Endothelial cell of hepatic sinusoid (primary cell): ENCODE measurements around the gene TM2D3.

ENCODE experiments used
- in situ Hi-C: cut with HindIII; loops from 2 replicates; pipeline ENCODE4 v1.10.0; 2017; ENCODE audit warnings: low sequenced_read_pairs

Gene TM2D3

DNA sequence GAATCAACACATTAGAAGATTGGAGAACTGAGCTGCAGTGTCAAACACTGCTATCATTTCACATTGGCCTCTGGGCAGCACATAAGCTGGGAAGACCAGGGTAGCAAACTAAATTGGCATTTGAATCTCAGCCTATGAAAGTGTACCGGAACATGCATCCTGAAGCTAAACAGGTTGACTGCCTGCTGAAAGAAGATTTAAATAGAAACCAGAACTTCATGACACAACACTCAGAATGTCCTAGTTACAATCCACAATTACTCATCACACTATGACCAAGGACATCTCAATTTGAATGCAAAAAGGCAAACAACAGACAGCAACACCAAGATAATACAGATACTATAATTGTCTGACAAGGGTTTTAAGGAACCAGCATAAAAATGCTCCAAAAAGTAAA is 26.2 kb downstream of the TM2D3 start:
- in situ Hi-C loops = no loop called here

DNA sequence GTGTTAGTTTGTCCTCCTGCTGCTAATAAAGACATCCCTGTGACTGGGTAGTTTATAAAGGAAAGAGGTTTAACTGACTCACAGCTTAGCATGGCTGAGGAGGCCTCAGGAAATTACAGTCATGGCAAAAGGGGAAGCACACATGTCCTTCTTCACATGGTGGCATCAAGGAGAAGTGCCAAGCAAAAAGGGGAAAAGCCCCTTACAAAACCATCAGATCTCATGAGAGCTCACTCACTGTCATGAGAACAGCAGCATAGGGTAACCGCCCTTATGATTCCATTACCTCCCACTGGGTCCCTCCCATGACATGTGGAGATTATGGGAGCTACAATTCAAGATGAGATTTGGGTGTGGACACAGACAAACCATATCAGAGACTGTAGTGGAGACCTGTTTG is 27.0 kb downstream of the TM2D3 start:
- in situ Hi-C loops = no loop called here

DNA sequence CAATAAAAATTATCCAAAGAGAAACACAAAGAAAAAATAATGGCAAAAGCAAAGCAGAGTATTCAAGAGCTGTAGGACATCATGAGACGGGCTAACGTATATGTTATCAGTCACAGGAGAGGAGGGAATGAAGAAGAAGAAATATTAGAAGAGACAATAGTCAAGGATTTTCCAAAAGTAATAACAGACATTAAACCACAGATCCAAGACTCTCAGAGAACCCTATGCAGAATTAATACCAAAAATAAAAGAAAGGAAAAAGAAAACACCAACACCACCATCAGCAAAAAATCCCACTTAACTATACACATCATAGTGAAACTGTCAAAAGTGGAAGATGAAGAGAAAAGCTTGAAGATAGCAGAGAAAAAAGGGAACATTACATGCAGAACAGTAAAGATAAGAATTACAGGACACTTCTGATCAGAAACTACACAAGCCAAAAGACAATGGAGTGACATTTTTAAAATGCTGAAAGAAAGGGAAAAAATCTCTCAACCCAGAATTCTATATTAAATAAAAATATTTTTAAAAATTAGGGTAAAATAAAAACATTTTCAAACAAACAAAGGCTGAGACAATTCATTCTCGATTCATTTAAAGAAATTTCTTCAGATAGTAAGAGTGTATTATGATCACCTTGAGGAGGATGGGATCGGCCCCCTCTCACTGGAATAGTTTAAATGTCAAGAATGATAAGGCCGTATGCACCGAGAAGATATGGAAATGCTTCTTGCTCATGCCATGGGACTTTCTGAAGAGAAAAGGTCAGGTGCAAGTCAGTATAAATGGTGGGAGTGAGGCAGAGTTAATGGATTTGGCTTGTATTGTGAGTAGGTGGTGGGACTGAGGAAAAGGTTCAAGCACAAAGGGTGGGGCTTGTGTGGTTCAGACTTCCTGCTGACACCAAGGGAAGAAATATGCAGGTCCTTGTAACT is 28.5 kb downstream of the TM2D3 start:
- in situ Hi-C loops = no loop called here

DNA sequence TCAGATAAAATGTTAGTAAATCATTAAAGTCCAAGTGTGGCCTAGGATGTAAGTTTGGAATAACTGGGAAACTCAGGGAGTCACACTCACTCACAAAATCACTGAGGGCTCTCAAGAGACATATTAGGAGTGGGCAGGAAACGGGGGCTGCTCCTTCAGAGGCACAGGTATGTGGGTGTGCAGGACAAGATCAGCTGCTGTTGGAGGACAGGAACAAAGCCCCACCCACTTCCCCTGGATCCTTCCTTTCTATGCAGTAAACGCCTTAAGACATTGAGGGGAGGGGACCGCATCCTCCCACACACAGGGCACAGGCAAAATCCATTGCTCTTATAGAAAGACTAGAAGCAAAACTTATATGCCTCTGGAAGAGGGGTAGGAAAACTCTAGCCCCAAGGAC is 30.2 kb downstream of the TM2D3 start:
- in situ Hi-C loops = no loop called here

DNA sequence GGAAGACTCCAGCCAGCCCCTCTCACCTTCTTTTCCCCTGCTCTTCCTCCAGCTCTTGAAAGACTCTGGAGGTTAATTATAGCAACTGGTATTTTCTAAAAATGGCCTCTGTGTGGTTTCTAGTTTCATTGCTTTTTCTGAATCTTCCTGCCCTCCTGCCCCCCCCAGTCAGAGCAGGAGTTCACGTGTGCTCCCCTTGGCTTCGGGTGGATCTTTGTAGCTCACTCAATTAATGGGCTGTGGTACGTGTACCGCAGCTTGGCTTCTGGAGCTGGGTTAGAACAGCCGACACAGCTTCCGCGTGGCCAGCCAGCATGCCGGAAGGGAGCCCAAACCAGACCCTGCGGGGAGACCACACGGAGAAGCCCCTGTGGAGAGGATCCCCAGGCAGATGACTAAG is 31.5 kb downstream of the TM2D3 start:
- in situ Hi-C loops = no loop called here

DNA sequence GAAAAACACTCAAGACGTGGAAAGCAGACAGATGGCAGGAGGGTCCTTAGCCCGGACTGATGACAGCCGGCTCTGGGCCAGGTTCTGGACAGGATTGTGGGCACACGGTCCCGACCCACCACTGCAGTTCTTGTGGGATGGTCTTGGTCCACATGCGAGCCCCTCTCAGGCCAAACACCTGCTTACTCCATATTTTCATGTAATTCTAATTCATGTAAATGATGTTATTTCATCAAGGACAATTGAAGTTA is 32.6 kb downstream of the TM2D3 start:
- in situ Hi-C loops = no loop called here

DNA sequence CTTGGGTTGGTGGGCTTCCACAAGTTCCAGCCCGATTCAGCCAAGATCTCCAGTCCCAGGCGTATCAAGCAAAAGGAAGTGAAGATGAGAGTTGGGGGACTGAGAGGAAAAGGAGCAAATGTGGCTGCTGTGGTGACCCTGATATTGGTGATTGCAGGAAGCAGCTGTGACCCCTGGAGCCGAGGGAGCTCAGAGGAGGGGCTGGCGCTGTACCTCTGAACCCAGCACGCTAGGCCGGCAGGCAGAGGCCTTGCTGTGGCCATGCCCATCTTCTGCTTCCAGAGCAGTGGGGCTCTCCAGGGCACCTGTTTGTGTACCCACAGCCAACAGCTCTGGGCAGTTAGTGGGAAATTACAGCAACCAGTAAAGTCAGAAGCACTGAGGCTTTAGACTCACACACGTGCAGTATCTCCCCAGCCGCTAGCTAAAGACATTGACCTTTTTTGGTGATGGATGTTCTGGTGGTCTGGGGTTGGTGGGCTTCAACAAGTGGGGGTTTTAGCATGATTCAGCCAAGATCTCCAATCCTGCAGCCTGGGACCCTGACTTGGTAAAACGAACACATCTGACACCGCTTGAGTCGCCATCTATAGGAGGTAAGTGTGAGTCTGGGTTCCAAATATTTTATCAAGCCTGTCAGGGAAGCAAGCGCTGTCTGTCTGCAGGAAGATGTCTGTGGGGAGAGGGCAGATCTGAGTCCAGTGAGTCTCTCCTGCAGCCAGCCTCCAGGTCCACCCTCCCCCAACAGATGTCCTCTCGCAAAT is 33.1 kb downstream of the TM2D3 start:
- in situ Hi-C loops = no loop called here

DNA sequence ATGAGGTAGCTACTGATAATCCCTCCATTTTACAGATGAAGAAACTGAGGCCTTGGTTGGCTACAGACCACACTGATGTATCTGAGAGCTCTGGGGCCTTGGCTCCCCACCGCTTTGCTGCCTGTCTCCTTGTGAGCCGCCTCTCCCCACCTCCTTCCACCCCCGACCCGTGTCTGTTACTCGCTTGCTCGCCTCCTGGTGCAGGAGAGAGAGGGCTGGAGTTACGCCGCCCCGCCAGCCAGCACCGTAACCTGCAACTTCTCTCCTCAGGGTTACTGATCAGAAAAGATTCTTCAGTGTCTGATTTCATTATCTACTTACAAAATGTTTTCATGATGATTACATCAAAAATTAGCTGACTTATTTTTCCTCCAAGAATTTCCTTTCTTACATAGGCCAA is 34.1 kb downstream of the TM2D3 start:
- in situ Hi-C loops = no loop called here

DNA sequence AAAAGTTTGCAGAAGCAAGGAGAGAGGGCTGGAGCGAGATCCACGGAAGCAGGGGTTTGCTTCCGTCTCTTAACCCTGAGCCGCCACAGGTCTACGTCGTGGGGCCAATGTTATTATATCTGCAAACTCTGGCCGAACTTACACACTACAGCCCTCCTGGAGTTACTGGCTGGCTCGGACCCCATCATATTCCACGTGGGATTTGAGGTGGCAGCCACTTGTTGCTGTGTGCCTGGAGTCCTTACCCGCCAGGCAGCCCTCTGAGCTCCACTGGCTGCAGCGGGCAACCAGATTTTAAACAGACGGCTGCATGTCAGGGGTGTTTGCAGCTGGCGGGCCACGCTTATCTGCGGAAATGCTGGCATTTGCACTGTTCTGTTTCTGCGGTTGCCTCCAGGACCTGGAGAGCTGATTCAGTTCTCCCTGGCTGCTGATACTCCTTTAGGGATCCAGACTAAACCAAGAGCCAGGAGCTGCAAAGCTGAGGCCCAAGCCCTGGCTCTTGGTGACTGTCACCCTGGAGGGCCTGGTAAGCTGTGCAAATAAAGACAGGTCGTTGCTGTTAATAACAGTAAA is 34.7 kb downstream of the TM2D3 start:
- in situ Hi-C loops = no loop called here

DNA sequence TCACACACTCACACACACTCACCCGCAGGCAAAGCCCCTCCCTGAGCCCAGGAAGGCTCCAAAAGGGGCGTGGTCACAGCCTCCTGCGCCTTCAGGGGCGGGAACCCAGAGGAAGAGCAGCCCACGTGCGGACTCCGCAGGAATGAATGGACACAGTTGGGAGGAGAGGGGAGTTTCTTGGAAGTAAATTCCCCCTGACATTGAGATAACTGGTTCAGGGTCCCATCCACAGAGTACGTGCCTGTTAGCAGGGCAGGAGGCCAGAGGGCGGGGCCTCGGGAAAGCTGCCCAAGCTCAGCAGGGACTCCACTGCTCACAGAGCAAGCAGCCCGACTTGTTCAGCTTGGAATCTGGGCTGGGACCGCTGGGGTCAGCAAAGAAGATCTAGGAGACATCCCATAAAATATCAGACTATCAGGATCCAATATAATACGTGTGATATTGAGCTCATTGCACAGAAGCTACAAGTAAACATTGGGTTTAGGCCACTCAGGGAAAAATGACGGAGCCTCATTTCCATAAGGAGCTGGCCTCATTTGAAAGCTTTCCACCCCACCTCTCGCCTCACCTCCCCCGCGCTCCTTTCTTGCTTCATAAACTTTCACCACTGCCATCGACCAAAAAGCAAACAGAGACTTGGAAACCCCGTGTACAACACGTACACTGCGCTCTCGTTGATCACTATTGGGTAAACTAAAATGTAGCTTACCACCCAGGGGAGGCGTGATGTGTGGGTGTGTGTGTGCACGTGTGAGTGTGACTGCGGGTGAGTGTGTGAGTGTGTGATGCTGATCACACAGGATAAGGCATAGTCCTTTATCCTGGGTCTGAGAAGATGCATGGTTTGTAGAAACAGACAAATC is 36.0 kb downstream of the TM2D3 start:
- in situ Hi-C loops = no loop called here

DNA sequence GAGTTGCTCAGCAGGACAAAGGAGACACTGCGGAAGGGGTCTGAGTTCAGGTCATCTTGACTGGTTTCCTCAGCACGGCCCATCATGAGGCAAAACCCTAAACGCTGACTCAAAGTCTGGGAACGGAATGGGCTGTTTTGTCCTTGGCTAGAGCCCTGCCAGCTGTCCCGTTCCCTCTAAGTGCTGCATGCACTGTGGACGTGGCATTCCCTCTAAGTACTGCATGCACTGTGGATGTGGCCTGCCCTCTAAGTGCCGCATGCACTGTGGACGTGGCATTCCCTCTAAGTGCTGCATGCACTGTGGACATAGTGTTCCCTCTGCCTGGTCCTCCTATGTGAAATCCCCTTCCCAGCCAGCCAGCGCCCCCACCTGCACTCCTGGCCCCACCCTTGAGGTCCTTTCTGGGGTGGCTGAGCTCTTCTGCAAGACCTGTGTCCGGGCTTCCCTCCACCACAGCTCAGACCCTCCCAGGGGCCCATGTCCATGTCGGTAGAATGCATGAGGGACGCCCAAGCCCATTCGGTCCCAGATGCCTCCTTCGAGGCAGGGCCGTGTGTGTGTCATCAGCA is 36.7 kb downstream of the TM2D3 start:
- in situ Hi-C loops = no loop called here

DNA sequence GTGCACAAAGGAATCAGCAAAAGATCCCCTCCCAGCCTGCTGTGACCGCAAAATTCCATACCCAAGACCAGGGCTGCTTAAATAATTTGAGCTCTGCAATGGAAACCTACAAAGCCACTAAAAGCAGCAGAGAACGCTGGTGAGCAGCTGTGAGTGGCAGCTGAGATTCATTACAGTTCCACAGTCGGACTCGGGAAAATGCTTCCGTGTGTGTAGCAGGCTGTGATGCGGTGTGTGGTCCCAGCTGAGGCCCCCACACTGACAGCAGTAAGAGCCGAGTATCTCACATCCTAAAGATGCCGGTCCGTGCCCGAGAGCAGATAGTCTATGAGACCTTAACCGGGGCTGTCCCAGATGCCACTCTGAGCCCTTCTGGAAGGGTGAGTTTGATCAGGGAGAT is 37.4 kb downstream of the TM2D3 start:
- in situ Hi-C loops = no loop called here

DNA sequence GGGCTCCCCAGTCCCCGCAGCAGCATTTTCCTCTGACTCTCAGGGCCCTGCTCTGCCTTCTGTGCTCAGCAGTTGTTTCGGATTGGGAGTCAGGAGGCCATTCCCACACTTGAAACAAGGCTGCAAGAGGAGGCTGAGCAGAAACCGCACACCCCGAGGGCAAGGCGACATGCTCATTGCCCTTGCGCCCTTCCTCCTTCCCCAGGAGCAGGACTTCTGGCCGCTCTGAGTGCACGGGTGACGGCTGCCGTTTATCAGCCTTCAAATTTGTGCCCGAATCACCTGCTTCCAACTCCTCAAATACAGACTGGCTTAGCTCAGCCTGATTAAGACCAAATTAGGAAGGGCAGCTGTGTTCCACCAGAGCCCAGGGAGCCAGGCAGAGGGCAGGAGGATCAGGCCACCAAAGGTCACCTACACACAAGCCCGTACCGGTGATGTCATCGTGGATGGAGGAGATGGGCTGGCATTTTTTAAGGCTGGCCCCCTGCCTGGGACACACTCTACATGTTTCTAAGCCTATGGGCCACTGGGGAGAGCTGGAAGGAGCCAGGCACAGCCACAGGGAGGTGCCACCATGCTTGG is 38.1 kb downstream of the TM2D3 start:
- in situ Hi-C loops = no loop called here

DNA sequence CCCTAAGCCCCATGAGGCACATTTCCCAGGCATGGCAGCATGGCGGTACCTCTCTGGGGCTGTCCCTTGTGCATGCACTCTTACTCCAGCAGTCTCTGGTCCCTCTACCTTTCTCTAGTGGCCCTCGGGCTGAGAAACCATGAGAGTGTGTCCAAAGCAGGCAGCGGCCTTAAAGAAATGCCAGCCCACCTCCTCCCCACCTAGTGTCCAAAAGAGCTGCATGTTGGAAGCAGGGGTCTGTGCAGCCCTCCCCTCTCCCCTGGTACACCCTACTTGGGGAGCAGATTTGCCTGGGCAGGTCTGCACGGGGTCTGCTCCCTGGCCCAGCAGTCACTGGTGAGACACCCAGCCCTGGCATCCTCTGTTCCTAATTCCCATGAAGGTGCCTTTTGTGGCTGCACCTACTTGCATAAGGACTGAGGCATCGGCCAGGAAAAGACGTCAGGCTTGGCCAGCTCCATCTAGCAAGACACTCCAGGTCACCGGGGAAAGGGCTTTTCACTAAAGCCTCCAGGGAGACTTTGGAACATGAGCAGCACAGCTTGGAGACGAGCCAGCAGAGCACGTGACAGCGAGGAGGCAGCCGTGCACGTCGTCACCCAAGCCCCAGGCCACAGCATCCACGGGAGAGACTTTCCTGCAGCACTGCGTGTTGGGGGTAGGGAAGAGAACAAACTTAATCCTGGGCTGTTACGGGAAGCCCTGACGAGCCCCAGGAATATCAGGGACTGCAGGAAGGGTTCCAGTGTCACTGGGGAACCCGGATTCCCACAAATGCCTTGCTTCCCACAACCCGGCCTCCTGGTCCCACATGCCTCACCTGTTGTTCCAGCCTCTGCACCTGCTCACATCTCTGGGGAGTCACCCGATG is 38.8 kb downstream of the TM2D3 start:
- in situ Hi-C loops = no loop called here

DNA sequence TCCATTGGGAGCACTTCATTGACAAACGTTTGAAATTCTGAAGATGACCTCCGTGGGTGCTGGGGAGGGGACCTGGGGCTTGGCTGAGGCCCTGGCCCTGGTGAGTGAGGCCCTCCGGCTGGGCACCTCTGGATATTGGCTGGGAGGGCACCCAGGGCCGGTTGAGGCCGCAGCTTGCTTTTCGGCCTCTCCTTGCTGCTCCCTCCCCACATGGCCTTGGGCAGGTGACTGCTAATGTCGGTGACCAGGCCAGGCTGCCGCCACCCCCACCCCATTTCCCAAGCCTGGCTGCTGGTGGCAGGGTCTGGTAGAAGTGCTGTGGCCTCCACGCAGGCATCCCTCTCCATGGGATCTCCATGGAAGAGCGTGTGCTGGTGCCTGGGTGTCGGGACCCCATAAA is 39.5 kb downstream of the TM2D3 start:
- in situ Hi-C loops = no loop called here

DNA sequence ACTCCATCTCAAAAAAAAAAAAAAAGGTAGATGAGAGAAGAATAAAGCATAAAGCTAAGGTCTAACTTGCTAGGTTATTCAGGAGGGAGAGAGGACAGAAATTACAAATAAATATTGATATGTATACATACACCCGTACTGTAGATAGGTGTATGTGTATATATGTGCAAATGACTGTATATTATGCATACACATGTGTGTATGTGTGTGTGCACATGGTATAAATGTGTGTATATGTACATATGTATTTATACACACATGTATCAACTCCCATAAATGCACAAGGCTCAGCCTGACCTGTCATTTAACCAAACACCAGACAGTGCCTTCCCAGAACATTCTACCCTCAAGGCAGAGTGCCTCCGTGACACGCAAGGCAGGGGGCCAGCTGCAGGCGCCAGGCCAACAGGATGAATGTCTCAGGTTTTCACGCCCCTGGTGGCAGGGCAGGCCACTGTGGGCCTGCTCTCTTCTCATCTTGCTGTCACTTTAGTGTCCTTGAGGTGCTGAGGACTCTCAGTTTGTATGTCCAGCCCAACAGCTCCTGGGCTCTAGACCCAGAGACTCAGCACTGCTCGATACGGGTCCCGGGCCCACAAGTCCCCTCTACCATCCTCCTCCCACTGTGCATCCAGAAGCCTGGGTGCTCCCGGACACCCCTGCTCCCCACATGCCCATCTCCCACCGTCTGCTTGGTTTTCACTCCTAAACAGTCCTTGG is 40.4 kb downstream of the TM2D3 start:
- in situ Hi-C loops = no loop called here

DNA sequence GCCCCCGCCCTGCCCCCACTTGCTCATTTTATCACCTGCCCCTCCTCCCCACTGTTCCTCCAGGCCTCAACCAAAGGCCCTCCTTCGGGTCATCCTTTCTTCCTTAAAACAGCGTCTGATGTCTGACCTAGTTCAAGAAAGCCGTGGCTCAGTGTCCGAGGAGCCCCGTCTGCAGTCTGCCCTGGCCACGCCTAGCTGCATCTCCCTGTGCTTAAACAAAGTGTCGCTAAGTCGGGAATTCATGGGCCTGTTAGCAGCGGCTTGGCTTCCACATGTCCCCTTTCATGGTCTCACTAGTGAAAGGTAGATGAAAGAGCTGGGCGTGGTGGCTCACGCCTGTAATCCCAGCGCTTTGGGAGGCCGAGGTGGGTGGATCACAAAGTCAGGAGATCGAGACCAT is 41.2 kb downstream of the TM2D3 start:
- in situ Hi-C loops = no loop called here

DNA sequence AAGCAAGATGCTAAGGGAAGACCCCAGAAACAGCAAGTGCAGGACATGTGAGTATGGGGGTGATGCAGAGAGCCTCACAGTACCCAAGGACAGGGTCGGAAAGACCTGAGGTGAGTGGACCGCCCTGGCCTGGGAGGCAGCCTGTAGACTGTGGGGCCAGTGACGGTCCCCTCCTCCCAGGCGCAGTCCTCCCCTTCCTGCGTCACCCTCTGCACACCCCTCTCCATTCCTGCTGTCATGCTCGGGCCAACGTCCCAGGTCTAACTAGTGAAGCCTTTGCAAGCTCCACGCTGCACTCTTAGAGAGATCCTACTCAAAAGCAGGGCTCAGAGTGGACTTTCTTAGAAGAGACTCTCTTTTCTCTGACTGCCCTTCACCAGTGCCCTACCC is 41.6 kb downstream of the TM2D3 start:
- in situ Hi-C loops = no loop called here
